GM12892 (cell line): Measurements from ENCODE around the gene HSD17B4.

Source experiments
- POLR2A ChIP-seq: IDR thresholded peaks from 2 replicates; pipeline ENCODE4 v1.6.1; 2011; ENCODE audit warnings: low read depth, low read length, control low read depth
- POLR2AphosphoS5 ChIP-seq: IDR thresholded peaks from 2 replicates; pipeline ENCODE4 v1.6.1; 2011; ENCODE audit warnings: low read depth, low read length, control low read depth
- TAF1 ChIP-seq: IDR thresholded peaks from 2 replicates; pipeline ENCODE4 v1.6.1; 2011; ENCODE audit warnings: low read depth, mild to moderate bottlenecking, control low read depth, low read length, borderline replicate concordance

GRCh38 chr5:119412279-119413227 lies 39.7 kb upstream of the HSD17B4 start:
- TF ChIP-seq POLR2A (no peak), POLR2AphosphoS5 (no peak), TAF1 (no peak)
